ENCODE measurements around the gene EIF2B2.

EIF2B2 gene

GRCh38 chr14:74978416-74978947 lies 24.2 kb upstream of the EIF2B2 start:
- no peak for FAIRE-seq

GRCh38 chr14:74979029-74979428 lies 23.7 kb upstream of the EIF2B2 start:
- no peak for FAIRE-seq
- no peak for DNase-seq (ENCODE audit: insufficient read length, low spot score)

More at GRCh38 chr14:74978416-74978947, 24.2 kb upstream of the EIF2B2 start:
- DNase-seq (ENCODE audit: insufficient read length, low spot score): no peak
- TF ChIP-seq CTCF (IDR thresholded peaks at IDR 0.05; ENCODE audit: insufficient read depth, missing control alignments): no peak

GRCh38 chr14:74979442-74980397 lies 23.0 kb upstream of the EIF2B2 start:
- TF ChIP-seq CTCF (IDR thresholded peaks at IDR 0.05; ENCODE audit: insufficient read depth, missing control alignments): peak; percentile 11
- DNase-seq (ENCODE audit: insufficient read length, low spot score) (no peak), FAIRE-seq (no peak)

More at GRCh38 chr14:74979029-74979428, 23.7 kb upstream of the EIF2B2 start:
- TF ChIP-seq CTCF (IDR thresholded peaks at IDR 0.05; ENCODE audit: insufficient read depth, missing control alignments): no peak

- FAIRE-seq (no peak), DNase-seq (ENCODE audit: insufficient read length, low spot score) (no peak)
- TF ChIP-seq CTCF (IDR thresholded peaks at IDR 0.05; ENCODE audit: insufficient read depth, missing control alignments): no peak
Measured at GRCh38 chr14:74980398-74980730, 22.4 kb upstream of the EIF2B2 start.

- FAIRE-seq: no peak
- DNase-seq (ENCODE audit: insufficient read length, low spot score): no peak
- TF ChIP-seq CTCF (IDR thresholded peaks at IDR 0.05; ENCODE audit: insufficient read depth, missing control alignments): no peak
Measured at GRCh38 chr14:74980731-74981461, 21.8 kb upstream of the EIF2B2 start.

- TF ChIP-seq CTCF (IDR thresholded peaks at IDR 0.05; ENCODE audit: insufficient read depth, missing control alignments): no peak
- DNase-seq (ENCODE audit: insufficient read length, low spot score) (no peak), FAIRE-seq (no peak)
Measured at GRCh38 chr14:74981462-74981782, 21.3 kb upstream of the EIF2B2 start.
